Astrocyte of the hippocampus (primary cell): Measurements from ENCODE around the gene MYCN.

Experiments
- DNase-seq: peaks from one replicate; pipeline ENCODE4 v3.0.0; 2011; ENCODE audit warnings: low read depth, low spot score

MYCN gene

DNA sequence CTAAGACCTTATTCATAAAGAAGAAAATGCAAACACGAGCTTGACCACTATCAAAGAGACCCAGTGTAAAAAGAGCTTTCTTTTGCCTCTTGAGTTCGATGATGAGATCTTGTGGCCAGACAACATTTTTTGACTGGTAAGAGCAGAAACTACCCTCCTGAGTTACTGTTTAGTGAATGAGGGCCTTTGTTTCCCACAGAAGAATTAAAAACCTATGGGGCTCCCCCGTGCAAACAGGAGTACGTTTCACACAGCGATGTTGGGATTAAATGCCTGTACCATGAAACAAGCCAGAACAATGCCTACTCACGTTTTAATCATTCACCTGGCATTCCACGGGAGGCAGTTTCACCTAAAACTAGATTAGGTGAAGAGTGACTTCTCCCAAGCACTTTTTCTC is 36.0 kb downstream of the MYCN start:
- DNase-seq, result no peak

DNA sequence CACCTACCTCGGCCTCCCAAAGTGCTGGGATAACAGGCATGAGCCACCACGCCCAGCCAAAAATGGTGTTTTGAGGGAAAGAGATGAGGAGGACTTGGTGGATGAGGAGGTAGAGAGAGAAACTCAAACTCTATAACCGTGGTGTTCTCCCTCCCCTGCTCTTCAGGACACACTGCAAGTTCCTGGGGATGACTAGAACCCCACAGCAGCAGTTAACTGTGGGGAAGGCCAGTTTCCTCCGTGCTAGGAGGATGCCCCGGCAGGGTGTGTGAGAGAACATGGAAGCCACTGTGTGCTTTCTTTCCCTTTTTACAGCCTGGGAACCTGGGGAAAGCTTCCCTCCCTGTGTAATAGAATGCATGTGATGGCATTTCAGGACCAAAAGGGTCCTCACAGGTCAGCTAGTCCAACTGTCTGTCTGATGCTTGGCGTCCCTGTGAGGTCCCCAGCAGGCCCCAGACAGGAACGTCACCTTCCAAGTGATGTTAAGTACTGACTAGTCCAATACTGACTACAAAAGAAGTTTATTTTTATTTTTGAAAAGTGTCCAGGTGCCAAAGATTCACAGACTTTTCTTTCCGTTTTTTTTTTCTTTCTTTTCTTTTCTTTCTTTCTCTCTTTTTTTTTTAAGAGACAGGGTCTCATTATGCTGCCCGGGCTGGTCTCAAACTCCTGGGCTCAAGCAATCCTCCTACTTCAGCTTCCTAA is 38.9 kb downstream of the MYCN start:
- DNase-seq, result no peak

- DNase-seq, result no peak
Measured at GRCh38 chr2:15979759-15980604, 39.6 kb downstream of the MYCN start.

GRCh38 chr2:15980605-15981098 is 40.3 kb downstream of the MYCN start:
- no peak for DNase-seq

GRCh38 chr2:15981646-15982045 is 41.3 kb downstream of the MYCN start:
- DNase-seq, result no peak

- DNase-seq, result no peak
Measured at GRCh38 chr2:15982285-15983044, 42.1 kb downstream of the MYCN start.

GRCh38 chr2:15983496-15983895 is 43.1 kb downstream of the MYCN start:
- no peak for DNase-seq

DNA sequence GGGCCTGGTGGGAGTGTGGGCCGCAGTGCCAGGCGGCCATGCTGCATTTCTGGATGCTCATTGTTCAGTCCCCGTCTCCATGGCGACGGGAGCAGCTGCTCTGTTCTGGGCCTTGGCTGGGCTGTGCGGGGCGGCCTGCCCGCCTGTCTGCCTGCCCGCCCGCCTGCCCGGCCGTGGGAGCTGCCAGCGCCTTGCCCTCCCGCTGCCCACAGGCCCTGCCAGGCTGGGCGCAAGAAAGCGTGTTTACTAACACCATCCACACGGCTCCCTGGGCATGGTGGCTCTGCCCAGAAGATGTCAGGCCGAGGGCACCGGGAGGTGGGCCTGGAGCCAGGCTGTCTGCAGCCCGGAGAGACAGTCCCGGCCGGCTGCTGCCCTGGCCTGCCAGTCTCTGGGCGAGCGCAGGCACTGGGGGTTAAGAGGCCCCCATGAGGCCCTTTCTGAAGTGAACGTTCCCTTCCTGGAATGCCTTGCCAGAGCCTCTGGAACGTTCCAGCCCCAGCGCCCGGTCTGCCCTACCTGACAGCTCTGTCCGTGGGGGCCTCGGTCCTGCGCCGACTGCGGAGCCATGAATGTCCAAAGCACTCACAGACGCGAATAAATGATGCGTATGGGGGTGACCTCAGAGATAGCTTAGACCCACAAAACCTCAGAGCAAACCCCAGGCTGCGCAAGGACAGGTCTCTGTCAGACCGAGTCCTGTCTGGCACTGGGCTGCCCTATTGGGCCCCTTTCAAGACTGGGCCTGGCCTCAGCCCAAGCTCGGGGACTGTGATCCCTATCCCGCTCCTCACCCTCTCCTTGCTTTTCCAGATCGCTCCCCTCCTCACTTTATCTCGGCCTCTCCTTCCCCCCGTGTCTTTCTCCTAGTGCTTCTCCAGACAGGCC is 44.3 kb downstream of the MYCN start:
- DNase-seq, result peak; percentile 83

DNA sequence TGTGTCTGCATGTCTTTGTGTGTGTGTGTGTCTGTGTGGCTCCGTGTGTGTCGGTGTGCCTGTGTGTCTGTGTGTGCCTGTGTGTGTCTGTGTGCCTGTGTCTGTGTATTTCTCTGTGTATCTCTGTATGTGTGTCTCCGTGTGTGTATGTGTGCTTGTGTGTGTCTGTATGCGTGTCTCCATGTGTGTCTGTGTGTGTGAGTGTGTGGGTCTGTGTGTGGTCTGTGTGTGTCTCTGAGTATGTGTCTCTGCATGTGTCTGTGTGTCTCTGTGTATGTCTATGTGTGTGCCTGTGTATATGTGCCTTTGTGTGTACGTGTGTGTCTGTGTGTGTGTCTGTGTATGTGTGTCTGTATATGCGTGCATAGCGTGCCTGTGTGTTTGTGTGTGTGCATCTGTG is 45.2 kb downstream of the MYCN start:
- DNase-seq, result no peak

- DNase-seq, result no peak
Measured at GRCh38 chr2:15986068-15986560, 45.8 kb downstream of the MYCN start.

GRCh38 chr2:15986644-15987043 is 46.3 kb downstream of the MYCN start:
- no peak for DNase-seq

GRCh38 chr2:15988733-15989132 is 48.4 kb downstream of the MYCN start:
- no peak for DNase-seq

DNA sequence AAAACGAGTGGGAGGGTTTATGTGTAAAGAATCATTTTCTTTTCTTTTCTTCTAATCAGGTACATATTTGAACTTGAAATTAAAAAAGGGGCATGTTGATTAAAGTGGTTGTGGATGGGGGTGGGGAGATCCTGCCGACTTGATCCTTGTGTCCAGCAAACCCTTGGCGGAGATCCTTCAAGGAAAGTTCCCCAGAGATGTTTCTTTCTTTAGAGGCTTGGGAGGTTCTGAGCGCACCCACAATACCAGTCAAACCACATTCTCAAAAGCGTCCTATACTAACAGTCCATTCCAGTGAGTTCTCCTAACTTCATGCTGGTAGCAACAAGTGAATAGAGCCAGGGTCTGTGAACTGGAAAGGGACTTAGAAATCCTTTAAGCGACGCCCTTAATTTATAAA is 49.2 kb downstream of the MYCN start:
- DNase-seq, result no peak

- DNase-seq, result no peak
Measured at GRCh38 chr2:15990151-15991101, 50.1 kb downstream of the MYCN start.

DNA sequence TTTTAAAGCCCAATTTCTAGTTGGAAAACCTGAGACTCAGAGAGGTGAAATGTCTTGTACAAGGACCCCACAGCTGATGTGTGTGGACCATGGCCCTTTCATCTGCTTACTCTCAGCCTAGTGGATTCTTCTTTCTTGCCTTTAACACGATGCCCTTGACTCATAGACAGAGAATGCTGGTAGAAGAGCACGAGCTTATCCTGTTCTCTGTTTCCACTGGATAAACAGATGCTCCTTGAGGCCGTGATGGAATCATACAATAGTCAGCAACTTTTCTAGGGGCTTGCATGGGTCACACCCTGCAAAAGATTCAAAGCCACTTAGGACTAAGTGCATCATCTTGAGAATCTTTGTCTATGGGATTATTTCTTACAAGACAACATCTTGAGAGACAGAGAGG is 50.9 kb downstream of the MYCN start:
- DNase-seq, result no peak

GRCh38 chr2:15992457-15993231 is 52.3 kb downstream of the MYCN start:
- DNase-seq, result no peak

GRCh38 chr2:15993232-15993610 is 52.9 kb downstream of the MYCN start:
- no peak for DNase-seq

DNA sequence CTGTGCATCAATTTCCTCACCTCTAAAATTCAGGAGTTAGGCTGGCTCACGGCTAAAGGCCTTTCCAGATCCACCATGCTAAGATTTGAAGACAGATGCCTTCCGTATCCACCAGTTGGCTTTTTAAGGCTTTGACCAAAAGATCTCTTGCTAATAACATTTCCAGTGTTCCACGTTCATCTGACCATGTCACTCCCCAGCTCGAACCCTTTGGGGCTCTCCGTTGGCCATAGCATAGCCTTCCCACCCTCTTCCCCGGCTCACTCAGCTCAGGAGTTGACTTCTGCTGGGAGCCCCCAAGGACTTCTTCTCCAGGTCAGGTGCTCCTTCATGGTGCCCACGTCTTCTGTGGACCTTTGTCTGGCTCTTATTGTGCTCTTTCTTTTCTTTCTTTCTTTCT is 53.3 kb downstream of the MYCN start:
- DNase-seq, result no peak

DNA sequence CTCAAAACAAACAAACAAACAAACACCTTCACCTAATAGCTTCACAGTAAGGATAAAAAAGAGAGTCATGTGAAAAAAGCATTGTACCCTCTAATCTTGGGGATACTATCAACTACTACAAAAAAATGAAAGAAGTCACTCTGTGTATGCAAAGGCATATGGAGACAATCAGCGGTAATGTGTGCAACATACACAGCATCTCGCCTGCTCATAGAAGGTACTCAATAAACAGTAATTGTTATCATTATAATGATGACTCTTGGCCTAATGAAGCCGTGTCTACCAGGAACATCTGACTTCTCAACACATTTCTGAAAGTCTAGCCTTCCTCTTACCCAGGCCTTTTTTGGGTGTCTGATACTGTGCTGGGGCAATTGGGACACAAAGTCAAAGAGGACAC is 55.3 kb downstream of the MYCN start:
- no peak for DNase-seq
